ENCODE data around the gene IPO4.

- TF ChIP-seq POLR2A (IDR thresholded peaks at IDR 0.05) (no peak), CTCF (IDR thresholded peaks at IDR 0.05) (no peak), EP300 (IDR thresholded peaks at IDR 0.05) (no peak)
Measured at GRCh38 chr14:24206260-24207103, 17.9 kb upstream of the IPO4 start.

Data from suprapubic skin (tissue), 3 donors.